HepG2 (cell line): ENCODE results near the gene GPR17. TPM values are rescaled to one million over a fixed set of nuclear protein-coding genes. Genes with fewer than 3 reads are reported as not detected.

Source experiments
- BRCA1 ChIP-seq: sonication (generic); formaldehyde crosslinking; IDR thresholded peaks from 2 replicates; pipeline ENCODE4 v1.4.0; 2020; ENCODE audit warnings: missing genetic modification reagents
- CREB3 ChIP-seq: sonication (generic); formaldehyde crosslinking; IDR thresholded peaks from 2 replicates; pipeline ENCODE4 v1.5.0; 2020; ENCODE audit warnings: missing genetic modification reagents
- IRX3 ChIP-seq: sonication (generic); formaldehyde crosslinking; IDR thresholded peaks from 2 replicates; pipeline ENCODE4 v1.8.1; 2023; ENCODE audit warnings: mild to moderate bottlenecking, low read depth, missing genetic modification reagents, borderline replicate concordance
- NR2F1 ChIP-seq, 2 experiments: fragments of 450-650 bp in 1 of 2; formaldehyde crosslinking in 1 of 2; IDR thresholded peaks; 2 replicates each; pipeline versions ENCODE4 v1.5.0 to v1.6.1; 2016 to 2020; ENCODE audit warnings: mild to moderate bottlenecking in 1 of 2, missing compliant biosample characterization in 1 of 2, missing genetic modification reagents in 1 of 2, moderate library complexity in 1 of 2
- ONECUT2 ChIP-seq: sonication (generic); formaldehyde crosslinking; IDR thresholded peaks from 2 replicates; pipeline ENCODE4 v1.4.0; 2020; ENCODE audit warnings: missing genetic modification reagents
- SAFB2 ChIP-seq: sonication (generic); formaldehyde crosslinking; IDR thresholded peaks from 2 replicates; pipeline ENCODE4 v1.5.1; 2020; ENCODE audit warnings: missing genetic modification reagents, low read depth, mild to moderate bottlenecking, borderline replicate concordance
- SMARCE1 ChIP-seq: fragments of 450-650 bp; IDR thresholded peaks from 2 replicates; pipeline ENCODE4 v1.6.1; 2017; ENCODE audit warnings: borderline replicate concordance
- SMC3 ChIP-seq: IDR thresholded peaks from 2 replicates; pipeline ENCODE4 v1.6.1; 2011; ENCODE audit warnings: low read length, improper control_type of control experiment
- SP5 ChIP-seq: IDR thresholded peaks from 2 replicates; pipeline ENCODE4 v1.6.1; 2016; ENCODE audit warnings: low read depth, borderline replicate concordance
- THAP8 ChIP-seq: sonication (generic); formaldehyde crosslinking; IDR thresholded peaks from 2 replicates; pipeline ENCODE4 v1.5.1; 2020; ENCODE audit warnings: missing genetic modification reagents, mild to moderate bottlenecking, borderline replicate concordance
- ZNF441 ChIP-seq: sonication (generic); formaldehyde crosslinking; IDR thresholded peaks from 2 replicates; pipeline ENCODE4 v1.7.0; 2021; ENCODE audit warnings: missing genetic modification reagents, borderline replicate concordance
- ZNF740 ChIP-seq: sonication (generic); formaldehyde crosslinking; IDR thresholded peaks from 2 replicates; pipeline ENCODE4 v1.4.0; 2020; ENCODE audit warnings: missing genetic modification reagents
- ZNF781 ChIP-seq: sonication (generic); formaldehyde crosslinking; IDR thresholded peaks from 2 replicates; pipeline ENCODE4 v1.5.1; 2020; ENCODE audit warnings: borderline replicate concordance, mild to moderate bottlenecking, missing genetic modification reagents; ENCODE audit errors: not compliant biosample characterization
- ZNF891 ChIP-seq: sonication (generic); formaldehyde crosslinking; IDR thresholded peaks from 2 replicates; pipeline ENCODE4 v1.5.0; 2020; ENCODE audit warnings: mild to moderate bottlenecking, missing genetic modification reagents
- polyA plus RNA-seq, 8 experiments: library from polyadenylated mRNA; depleted of rRNA in 3 of 8; stranded (reverse) in 7 of 8; unstranded in 1 of 8; fragments of >200 nt; fragmentation: Illumina TruSeq in 4 of 8; extraction: Trizol in 4 of 8; gene quantifications; 2 replicates each; pipeline versions ENCODE4 v1.2.1 to v1.2.3, GENCODE V29; 2011 to 2016; ENCODE audit warnings: low read depth in 4 of 8, missing spikeins in 1 of 8, mixed read lengths in 1 of 8; ENCODE audit not compliant: insufficient read depth in 1 of 8
- total RNA-seq, 5 experiments: library from RNA; depleted of rRNA; stranded (reverse); fragments of >200 nt; fragmentation: Illumina TruSeq; extraction: Trizol; gene quantifications; 2 replicates each; pipeline ENCODE4 v1.2.3, GENCODE V29; 2016; ENCODE audit warnings: low read depth in 1 of 5
- TF ChIP-seq, protein P1 (sequence below): sonication (generic); formaldehyde crosslinking; IDR thresholded peaks from 2 replicates; pipeline ENCODE4 v1.4.0; 2020; ENCODE audit warnings: mild to moderate bottlenecking, missing genetic modification reagents
- TF ChIP-seq, protein P2 (sequence below): sonication (generic); formaldehyde crosslinking; IDR thresholded peaks from 2 replicates; pipeline ENCODE4 v1.4.0; 2020; ENCODE audit warnings: mild to moderate bottlenecking, missing genetic modification reagents, borderline replicate concordance
- TF ChIP-seq, protein P3 (sequence below): sonication (generic); formaldehyde crosslinking; IDR thresholded peaks from 2 replicates; pipeline ENCODE4 v1.4.0; 2020; ENCODE audit warnings: missing genetic modification reagents
- TF ChIP-seq, protein P4 (sequence below): sonication (generic); formaldehyde crosslinking; IDR thresholded peaks from 2 replicates; pipeline ENCODE4 v1.5.1; 2020; ENCODE audit warnings: missing genetic modification reagents, mild to moderate bottlenecking, borderline replicate concordance

GPR17 gene
- total and polyA plus RNA-seq, 2 of the 13 experiments (the other 11 are each of a cell fraction or from before 2014, with no cell fraction given), result not detected

DNA sequence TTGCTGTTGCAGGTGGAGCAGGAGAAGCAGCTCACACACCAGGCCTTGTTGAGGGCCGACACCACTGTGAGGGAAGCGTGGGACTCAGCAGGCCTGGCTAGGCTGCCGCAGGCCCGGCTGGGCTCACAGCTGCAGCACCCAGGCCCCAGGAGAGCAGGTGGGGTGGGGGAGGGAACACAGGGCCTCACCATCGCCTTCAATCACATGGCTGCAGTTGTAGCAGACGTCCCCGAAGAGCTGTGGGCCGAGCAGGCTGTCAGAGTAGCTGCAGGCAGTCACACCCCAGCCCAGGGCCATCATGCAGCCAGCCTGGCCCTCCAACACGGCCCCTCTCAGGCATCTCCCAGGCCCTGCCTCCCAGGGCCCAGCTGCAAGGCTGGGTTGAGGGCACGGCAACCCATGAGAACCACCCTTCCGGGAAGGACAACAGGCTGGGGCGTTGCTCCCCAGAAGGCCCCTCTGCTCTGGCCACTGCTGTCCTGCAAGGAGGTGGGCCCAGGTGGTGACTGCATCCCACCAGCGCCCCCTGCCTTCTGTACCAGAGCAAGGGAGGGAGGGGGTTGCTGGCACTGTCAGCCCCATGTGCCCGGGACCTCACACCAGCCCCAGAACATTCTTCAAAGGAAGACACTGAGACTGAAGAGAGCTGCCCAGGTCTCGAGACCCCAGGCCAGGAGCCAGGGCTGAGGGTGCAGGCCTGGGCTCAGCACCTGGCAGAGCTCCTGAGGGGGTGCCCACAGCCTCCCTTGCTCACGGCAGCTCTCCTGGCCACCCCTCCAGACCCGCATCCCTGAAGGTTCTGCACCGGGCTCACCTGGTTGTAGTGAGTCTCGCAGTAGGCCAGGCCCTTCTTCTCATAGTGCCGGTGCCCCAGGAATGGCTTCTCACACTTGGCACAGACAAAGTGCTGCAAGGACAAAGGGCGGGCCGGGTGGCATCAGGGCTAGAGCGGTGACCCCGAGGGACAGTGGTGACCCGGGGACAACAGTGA is 5.6 kb upstream of the GPR17 start (continued):
- no peak for TF ChIP-seq BRCA1
- TF ChIP-seq, protein P1, sequence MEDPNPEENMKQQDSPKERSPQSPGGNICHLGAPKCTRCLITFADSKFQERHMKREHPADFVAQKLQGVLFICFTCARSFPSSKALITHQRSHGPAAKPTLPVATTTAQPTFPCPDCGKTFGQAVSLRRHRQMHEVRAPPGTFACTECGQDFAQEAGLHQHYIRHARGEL (CRISPR knock-in tag), result no peak; the same call in 1 of the 2 replicates
- no peak for TF ChIP-seq CREB3 (CRISPR knock-in tag)
- 0 out of 2 replicates have a peak, but pooled peaks have one; percentile 15 for TF ChIP-seq ZNF891
- no peak for TF ChIP-seq ZNF441
- TF ChIP-seq, protein P2, sequence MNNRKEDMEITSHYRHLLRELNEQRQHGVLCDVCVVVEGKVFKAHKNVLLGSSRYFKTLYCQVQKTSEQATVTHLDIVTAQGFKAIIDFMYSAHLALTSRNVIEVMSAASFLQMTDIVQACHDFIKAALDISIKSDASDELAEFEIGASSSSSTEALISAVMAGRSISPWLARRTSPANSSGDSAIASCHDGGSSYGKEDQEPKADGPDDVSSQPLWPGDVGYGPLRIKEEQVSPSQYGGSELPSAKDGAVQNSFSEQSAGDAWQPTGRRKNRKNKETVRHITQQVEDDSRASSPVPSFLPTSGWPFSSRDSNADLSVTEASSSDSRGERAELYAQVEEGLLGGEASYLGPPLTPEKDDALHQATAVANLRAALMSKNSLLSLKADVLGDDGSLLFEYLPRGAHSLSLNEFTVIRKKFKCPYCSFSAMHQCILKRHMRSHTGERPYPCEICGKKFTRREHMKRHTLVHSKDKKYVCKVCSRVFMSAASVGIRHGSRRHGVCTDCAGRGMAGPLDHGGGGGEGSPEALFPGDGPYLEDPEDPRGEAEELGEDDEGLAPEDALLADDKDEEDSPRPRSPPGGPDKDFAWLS (CRISPR knock-in tag), result no peak
- no peak for TF ChIP-seq THAP8 (CRISPR knock-in tag)
- no peak for TF ChIP-seq NR2F1 (CRISPR knock-in tag; IDR thresholded peaks at IDR 0.05)
- TF ChIP-seq SP5 (CRISPR knock-in tag), result no peak
- TF ChIP-seq ZNF781, result no peak
- no peak for TF ChIP-seq ZNF740 (CRISPR knock-in tag)
- TF ChIP-seq SMARCE1, result no peak
- TF ChIP-seq SAFB2, result no peak
- no peak for TF ChIP-seq IRX3 (CRISPR knock-in tag)
- TF ChIP-seq, protein P3, sequence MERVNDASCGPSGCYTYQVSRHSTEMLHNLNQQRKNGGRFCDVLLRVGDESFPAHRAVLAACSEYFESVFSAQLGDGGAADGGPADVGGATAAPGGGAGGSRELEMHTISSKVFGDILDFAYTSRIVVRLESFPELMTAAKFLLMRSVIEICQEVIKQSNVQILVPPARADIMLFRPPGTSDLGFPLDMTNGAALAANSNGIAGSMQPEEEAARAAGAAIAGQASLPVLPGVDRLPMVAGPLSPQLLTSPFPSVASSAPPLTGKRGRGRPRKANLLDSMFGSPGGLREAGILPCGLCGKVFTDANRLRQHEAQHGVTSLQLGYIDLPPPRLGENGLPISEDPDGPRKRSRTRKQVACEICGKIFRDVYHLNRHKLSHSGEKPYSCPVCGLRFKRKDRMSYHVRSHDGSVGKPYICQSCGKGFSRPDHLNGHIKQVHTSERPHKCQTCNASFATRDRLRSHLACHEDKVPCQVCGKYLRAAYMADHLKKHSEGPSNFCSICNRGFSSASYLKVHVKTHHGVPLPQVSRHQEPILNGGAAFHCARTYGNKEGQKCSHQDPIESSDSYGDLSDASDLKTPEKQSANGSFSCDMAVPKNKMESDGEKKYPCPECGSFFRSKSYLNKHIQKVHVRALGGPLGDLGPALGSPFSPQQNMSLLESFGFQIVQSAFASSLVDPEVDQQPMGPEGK (CRISPR knock-in tag), result peak; percentile 67; the same call in 1 of the 2 replicates
- TF ChIP-seq SMC3, result no peak
- TF ChIP-seq, protein P4, sequence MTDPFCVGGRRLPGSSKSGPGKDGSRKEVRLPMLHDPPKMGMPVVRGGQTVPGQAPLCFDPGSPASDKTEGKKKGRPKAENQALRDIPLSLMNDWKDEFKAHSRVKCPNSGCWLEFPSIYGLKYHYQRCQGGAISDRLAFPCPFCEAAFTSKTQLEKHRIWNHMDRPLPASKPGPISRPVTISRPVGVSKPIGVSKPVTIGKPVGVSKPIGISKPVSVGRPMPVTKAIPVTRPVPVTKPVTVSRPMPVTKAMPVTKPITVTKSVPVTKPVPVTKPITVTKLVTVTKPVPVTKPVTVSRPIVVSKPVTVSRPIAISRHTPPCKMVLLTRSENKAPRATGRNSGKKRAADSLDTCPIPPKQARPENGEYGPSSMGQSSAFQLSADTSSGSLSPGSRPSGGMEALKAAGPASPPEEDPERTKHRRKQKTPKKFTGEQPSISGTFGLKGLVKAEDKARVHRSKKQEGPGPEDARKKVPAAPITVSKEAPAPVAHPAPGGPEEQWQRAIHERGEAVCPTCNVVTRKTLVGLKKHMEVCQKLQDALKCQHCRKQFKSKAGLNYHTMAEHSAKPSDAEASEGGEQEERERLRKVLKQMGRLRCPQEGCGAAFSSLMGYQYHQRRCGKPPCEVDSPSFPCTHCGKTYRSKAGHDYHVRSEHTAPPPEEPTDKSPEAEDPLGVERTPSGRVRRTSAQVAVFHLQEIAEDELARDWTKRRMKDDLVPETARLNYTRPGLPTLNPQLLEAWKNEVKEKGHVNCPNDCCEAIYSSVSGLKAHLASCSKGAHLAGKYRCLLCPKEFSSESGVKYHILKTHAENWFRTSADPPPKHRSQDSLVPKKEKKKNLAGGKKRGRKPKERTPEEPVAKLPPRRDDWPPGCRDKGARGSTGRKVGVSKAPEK (CRISPR knock-in tag), result no peak
- TF ChIP-seq ONECUT2 (CRISPR knock-in tag), result no peak
